ENCODE results near the gene ICA1. TPM values are rescaled to one million over a fixed set of nuclear protein-coding genes. Genes with fewer than 3 reads are reported as not detected.

Gene ICA1
- total RNA-seq, 1 experiment from 2014 or later = 28.8 TPM

- Histone ChIP-seq H3K27ac (ENCODE audit: insufficient read length, low read depth, low read length) (no peak overlapping the region), H4K20me1 (ENCODE audit: control insufficient read depth, insufficient read depth, insufficient read length) (no peaks in the 10 kb centered on the region), H2BK120ac (ENCODE audit: low read depth, low read length, poor library complexity, severe bottlenecking) (no peak overlapping the region), H2AFZ (ENCODE audit: low read length) (no peak overlapping the region), H3K9ac (ENCODE audit: extremely low read depth, insufficient read length, low read length) (no peak overlapping the region), H2BK12ac (ENCODE audit: insufficient read length, low read depth, low read length) (no peak overlapping the region), H2BK20ac (ENCODE audit: low read depth, low read length, poor library complexity, severe bottlenecking) (no peak overlapping the region), H2BK15ac (ENCODE audit: low read depth, low read length) (no peak overlapping the region), H3K56ac (ENCODE audit: insufficient read length, low read depth, low read length) (no peak overlapping the region), H3K79me2 (ENCODE audit: insufficient read depth, low read length) (no peaks in the 10 kb centered on the region), H3K4me2 (ENCODE audit: insufficient read depth, insufficient read length, low read length) (no peak overlapping the region), H4K91ac (ENCODE audit: insufficient read length, low read depth, low read length) (no peak overlapping the region), H3K23me2 (ENCODE audit: insufficient read length, low read depth, low read length, poor library complexity, severe bottlenecking) (no peaks in the 10 kb centered on the region), H3K4ac (ENCODE audit: low read depth, low read length) (no peak overlapping the region), H3K14ac (ENCODE audit: insufficient read depth, low read length) (no peak overlapping the region), H3K9me3 (ENCODE audit: control insufficient read depth, low read depth, low read length) (no peaks in the 10 kb centered on the region), H4K8ac (replicated peaks; ENCODE audit: insufficient read length, low read depth, low read length) (no peak overlapping the region), H2BK5ac (ENCODE audit: insufficient read length, low read length) (no peak overlapping the region), H3K23ac (ENCODE audit: insufficient read length, low read depth, low read length) (no peak overlapping the region), H3K18ac (ENCODE audit: insufficient read length, low read depth, low read length) (no peak overlapping the region), H3K79me1 (ENCODE audit: insufficient read depth, low read depth, low read length, poor library complexity, severe bottlenecking) (no peaks in the 10 kb centered on the region), H4K5ac (ENCODE audit: insufficient read length, low read depth, low read length) (no peak overlapping the region), H3K27me3 (ENCODE audit: insufficient read depth, low read length) (no peaks in the 10 kb centered on the region), H2AK5ac (ENCODE audit: insufficient read length, low read length) (no peak overlapping the region), H3K4me1 (ENCODE audit: insufficient read depth, low read length) (no peaks in the 10 kb centered on the region), H3T11ph (ENCODE audit: low read length) (no peak overlapping the region)
- no peaks in the 10 kb centered on the region for H3K27me3 Mint-ChIP-seq (ENCODE audit: low read depth)
- DNase-seq = no peak
- peaks cover 4 to 9% (median 8%) of the 10 kb centered on the region in 3 experiments for H3K36me3 Mint-ChIP-seq (ENCODE audit: insufficient read depth in 1 of 3, low read depth in 3 of 3)
- no peak overlapping the region for H3K4me3 Mint-ChIP-seq
- H3K4me1 Mint-ChIP-seq = peaks cover 0 to 2% of the 10 kb centered on the region in 2 experiments; a peak in 3 of 4 replicates
- WGBS (ENCODE audit: extremely low coverage, insufficient read length, low lambda C conversion rate) = no CpG with 5 or more reads among the region's 2 CpGs
- peaks cover 7 to 9% of the 10 kb centered on the region in 2 experiments; a peak in 4 of 5 replicates for H3K9me3 Mint-ChIP-seq
- no peak for TF ChIP-seq CTCF (conservative IDR thresholded peaks at IDR 0.05)
- no peak overlapping the region for H3K27ac Mint-ChIP-seq
These were observed 169.8 kb downstream of the ICA1 start for GRCh38 chr7:8092140-8092539.

Data from H9 (cell line).